GM21381 (cell line): ENCODE measurements around the gene PPARD.

ENCODE experiments used
- ATAC-seq: cut with Tn5 transposase; IDR thresholded peaks from one replicate; pipeline ENCODE4 v1.9.1; 2021; ENCODE audit warnings: mild to moderate bottlenecking, moderate library complexity; ENCODE audit not compliant: unreplicated experiment

The PPARD gene

GRCh38 chr6:35354361-35355135 is 12.2 kb downstream of the PPARD start:
- ATAC-seq = no peak

GRCh38 chr6:35356391-35356790 is 14.0 kb downstream of the PPARD start:
- no peak for ATAC-seq

- no peak for ATAC-seq
These were observed 15.3 kb downstream of the PPARD start for GRCh38 chr6:35357677-35358076.

- ATAC-seq = no peak
These were observed 15.7 kb downstream of the PPARD start for GRCh38 chr6:35358086-35358485.

GRCh38 chr6:35359346-35359743 is 17.0 kb downstream of the PPARD start:
- no peak for ATAC-seq

- no peak for ATAC-seq
These were observed 17.5 kb downstream of the PPARD start for GRCh38 chr6:35359744-35360348.

GRCh38 chr6:35360349-35361138 is 18.2 kb downstream of the PPARD start:
- no peak for ATAC-seq

- no peak for ATAC-seq
These were observed 19.8 kb downstream of the PPARD start for GRCh38 chr6:35362200-35362599.

- ATAC-seq = no peak
These were observed 21.0 kb downstream of the PPARD start for GRCh38 chr6:35363293-35363750.

- ATAC-seq = no peak
These were observed 23.3 kb downstream of the PPARD start for GRCh38 chr6:35365594-35366203.

GRCh38 chr6:35366204-35366596 is 23.8 kb downstream of the PPARD start:
- no peak for ATAC-seq

GRCh38 chr6:35367646-35368037 is 25.3 kb downstream of the PPARD start:
- no peak for ATAC-seq

GRCh38 chr6:35368038-35368887 is 25.9 kb downstream of the PPARD start:
- no peak for ATAC-seq

GRCh38 chr6:35370124-35370741 is 27.9 kb downstream of the PPARD start:
- ATAC-seq = peak; percentile 59

- ATAC-seq = no peak
These were observed 28.6 kb downstream of the PPARD start for GRCh38 chr6:35370785-35371493.

- no peak for ATAC-seq
These were observed 29.3 kb downstream of the PPARD start for GRCh38 chr6:35371494-35372262.

GRCh38 chr6:35372633-35373032 is 30.3 kb downstream of the PPARD start:
- no peak for ATAC-seq

- no peak for ATAC-seq
These were observed 33.9 kb downstream of the PPARD start for GRCh38 chr6:35376281-35376680.

GRCh38 chr6:35377002-35377401 is 34.6 kb downstream of the PPARD start:
- no peak for ATAC-seq
